HG02840 (cell line): ENCODE measurements around the gene ZER1.
"Not testable (repeated sequence)": the region's sequence is repeated elsewhere in the genome, so short reads cannot be mapped to it uniquely, and the experiment has no call there.

Experiments used
- ATAC-seq: cut with Tn5 transposase; IDR thresholded peaks from one replicate; pipeline ENCODE4 v1.9.1; 2021; ENCODE audit warnings: mild to moderate bottlenecking, moderate library complexity, moderate number of reproducible peaks; ENCODE audit not compliant: unreplicated experiment, low FRiP score

Gene ZER1

GRCh38 chr9:128699096-128699795 lies 72.5 kb downstream of the ZER1 start:
- ATAC-seq = not testable (repeated sequence)

- no peak for ATAC-seq
These were observed 74.6 kb downstream of the ZER1 start for GRCh38 chr9:128696923-128697707.

GRCh38 chr9:128694344-128694743 lies 77.4 kb downstream of the ZER1 start:
- no peak for ATAC-seq

- ATAC-seq = not testable (repeated sequence)
These were observed 78.0 kb downstream of the ZER1 start for GRCh38 chr9:128693738-128694137.

- no peak for ATAC-seq
These were observed 81.1 kb downstream of the ZER1 start for GRCh38 chr9:128690684-128691034.

GRCh38 chr9:128689820-128690683 lies 81.7 kb downstream of the ZER1 start:
- ATAC-seq = no peak

GRCh38 chr9:128689293-128689774 lies 82.4 kb downstream of the ZER1 start:
- ATAC-seq = peak; percentile 3

- peak; percentile 68 for ATAC-seq
These were observed 83.0 kb downstream of the ZER1 start, which contains the start of gene SET for GRCh38 chr9:128688501-128689292. Gene SET (plus strand): TSS chr9:128689222. CDS start chr9:128689583, 361 bp downstream.

GRCh38 chr9:128687453-128687852 lies 84.3 kb downstream of the ZER1 start:
- ATAC-seq = no peak

GRCh38 chr9:128685636-128686489 lies 85.9 kb downstream of the ZER1 start:
- no peak for ATAC-seq

- ATAC-seq = no peak
These were observed 87.2 kb downstream of the ZER1 start for GRCh38 chr9:128684325-128685199.

- ATAC-seq = no peak
These were observed 87.7 kb downstream of the ZER1 start for GRCh38 chr9:128684065-128684324.

GRCh38 chr9:128683340-128684064 lies 88.2 kb downstream of the ZER1 start:
- no peak for ATAC-seq
